Stomach (tissue), 9 donors: ENCODE results near the gene IL12RB2. TPM values are rescaled to one million over a fixed set of nuclear protein-coding genes. Genes with fewer than 3 reads are reported as not detected.
A peak's percentile ranks its signal among the peaks of the same experiment; 100 is the strongest.

Experiments used
- DNase-seq, 2 donors: peaks; one replicate each; pipeline versions ENCODE4 v3.0.0 to v3.0.0-alpha.2; 2013 to 2019
- H3K27ac ChIP-seq, 5 donors: fragments of 200-600 bp in 4 of 5; sonication (generic) in 4 of 5; one replicate each; pipeline ENCODE4 v1.5.1; 2013 to 2019; ENCODE audit warnings: mild to moderate bottlenecking in 1 of 5, moderate library complexity in 1 of 5
- H3K27me3 ChIP-seq, 3 donors: fragments of 200-600 bp; sonication (generic); one replicate each; pipeline ENCODE4 v1.5.1; 2017 to 2019; ENCODE audit warnings: mixed run types in 1 of 3
- H3K36me3 ChIP-seq, 4 donors: fragments of 200-600 bp; sonication (generic); 1 replicate in 3 of 4; 2 replicates in 1 of 4; pipeline ENCODE4 v1.5.1; 2016 to 2019
- H3K4me1 ChIP-seq, 4 donors: fragments of 200-600 bp; sonication (generic); one replicate each; pipeline ENCODE4 v1.5.1; 2016 to 2019
- H3K4me3 ChIP-seq, 4 donors: fragments of 200-600 bp; sonication (generic) in 3 of 4; one replicate each; pipeline ENCODE4 v1.5.1; 2016 to 2019; ENCODE audit warnings: mild to moderate bottlenecking in 1 of 4
- H3K9me3 ChIP-seq, 4 donors: fragments of 200-600 bp; sonication (generic); one replicate each; pipeline ENCODE4 v1.5.1; 2016 to 2019
- EP300 ChIP-seq: sonication (generic); formaldehyde crosslinking; IDR thresholded peaks from one replicate; pipeline ENCODE4 v1.6.1; 2017; ENCODE audit warnings: antibody characterized with exemption
- POLR2A ChIP-seq, 4 donors: fragments of 450-650 bp; IDR thresholded peaks; one replicate each; pipeline ENCODE4 v1.6.1; 2016; ENCODE audit warnings: antibody characterized with exemption in 4 of 4, control low read depth in 2 of 4, mild to moderate bottlenecking in 1 of 4, moderate library complexity in 1 of 4
- POLR2AphosphoS5 ChIP-seq, 3 donors: sonication (generic); formaldehyde crosslinking; IDR thresholded peaks; one replicate each; pipeline ENCODE4 v1.6.1; 2016; ENCODE audit warnings: antibody characterized with exemption in 3 of 3
- WGBS, 5 donors: extraction: QIAGEN DNeasy Blood & Tissue Kit in 3 of 5; methylation state at CpG; one replicate each; pipeline versions ENCODE4 v1.1.5 to v1.1.7; 2013 to 2018; 5-methylcytosine and 5-hydroxymethylcytosine counted together
- intact Hi-C: fragments of 100-400 bp; cut with DNase I; formaldehyde crosslinking; loops from one replicate; pipeline ENCODE4 v1.15.1; 2023; ENCODE audit warnings: low total_unique reads
- polyA plus RNA-seq, 3 donors: library from polyadenylated mRNA; stranded (reverse); fragments of 200-250 nt; gene quantifications; one replicate each; pipeline ENCODE4 v1.2.3, GENCODE V29; 2013
- total RNA-seq, 5 donors: library from RNA; depleted of rRNA; stranded (reverse); fragments of >200 nt; gene quantifications; one replicate each; pipeline versions ENCODE4 v1.1.0 to v1.2.3, GENCODE V29; 2014 to 2016
- TF ChIP-seq, protein P1 (sequence below), 7 experiments: fragments of 450-650 bp in 4 of 7; fragments of 200-600 bp in 3 of 7; sonication (generic) in 3 of 7; IDR thresholded peaks; one replicate each; pipeline ENCODE4 v1.5.1; 2016 to 2019; ENCODE audit warnings: antibody characterized with exemption in 7 of 7, control low read depth in 2 of 7, mild to moderate bottlenecking in 1 of 7
- donor health status: healthy with polysubstance abuse.
- donor health status: Bipolar disorder and iron deficiency.
- donor health status: healthy.

Gene IL12RB2
- total and polyA plus RNA-seq, 8 donors: 0.06 to 1.2 (median 0.29) TPM; not detected in 3

DNA sequence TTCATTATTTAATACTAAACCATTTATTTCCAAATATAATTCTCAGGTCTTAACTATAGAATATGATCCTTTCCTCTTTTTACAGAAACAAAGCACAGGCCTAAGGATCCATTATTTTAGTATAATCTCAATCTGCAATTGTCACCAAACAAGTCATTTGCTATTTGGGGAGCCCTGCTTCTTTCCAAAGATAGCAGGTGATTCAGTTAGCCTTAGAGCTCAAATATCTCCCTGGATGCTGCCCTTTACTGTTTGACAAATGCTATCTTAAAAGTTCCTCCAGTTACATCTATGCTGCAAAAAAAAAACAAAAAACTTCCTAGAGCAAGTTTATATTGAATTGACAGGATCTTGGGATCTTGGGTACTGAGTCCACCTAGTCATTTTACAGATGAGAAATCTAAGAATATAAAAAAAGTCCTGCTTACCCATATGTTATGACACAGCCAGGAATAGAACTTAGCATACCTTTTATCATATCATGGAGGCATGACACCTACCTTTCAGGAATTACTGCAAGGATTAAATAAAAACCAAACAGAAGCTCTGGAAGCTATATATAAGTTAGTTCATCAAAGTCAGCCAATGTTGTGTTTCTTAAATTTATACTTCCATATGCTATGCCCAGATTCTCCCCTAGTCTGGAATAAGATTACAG, 113.3 kb downstream of the IL12RB2 start:
- H3K4me1 ChIP-seq: peaks cover 4 to 71% (median 39%) of the 10 kb centered on the region in 4 donors
- no peak overlapping the region for H3K4me3 ChIP-seq
- H3K9me3 ChIP-seq: no peaks in the 10 kb centered on the region
- TF ChIP-seq POLR2A (IDR thresholded peaks at IDR 0.05) (no peak), EP300 (no peak), POLR2AphosphoS5 (IDR thresholded peaks at IDR 0.05) (no peak)
- TF ChIP-seq, protein P1, sequence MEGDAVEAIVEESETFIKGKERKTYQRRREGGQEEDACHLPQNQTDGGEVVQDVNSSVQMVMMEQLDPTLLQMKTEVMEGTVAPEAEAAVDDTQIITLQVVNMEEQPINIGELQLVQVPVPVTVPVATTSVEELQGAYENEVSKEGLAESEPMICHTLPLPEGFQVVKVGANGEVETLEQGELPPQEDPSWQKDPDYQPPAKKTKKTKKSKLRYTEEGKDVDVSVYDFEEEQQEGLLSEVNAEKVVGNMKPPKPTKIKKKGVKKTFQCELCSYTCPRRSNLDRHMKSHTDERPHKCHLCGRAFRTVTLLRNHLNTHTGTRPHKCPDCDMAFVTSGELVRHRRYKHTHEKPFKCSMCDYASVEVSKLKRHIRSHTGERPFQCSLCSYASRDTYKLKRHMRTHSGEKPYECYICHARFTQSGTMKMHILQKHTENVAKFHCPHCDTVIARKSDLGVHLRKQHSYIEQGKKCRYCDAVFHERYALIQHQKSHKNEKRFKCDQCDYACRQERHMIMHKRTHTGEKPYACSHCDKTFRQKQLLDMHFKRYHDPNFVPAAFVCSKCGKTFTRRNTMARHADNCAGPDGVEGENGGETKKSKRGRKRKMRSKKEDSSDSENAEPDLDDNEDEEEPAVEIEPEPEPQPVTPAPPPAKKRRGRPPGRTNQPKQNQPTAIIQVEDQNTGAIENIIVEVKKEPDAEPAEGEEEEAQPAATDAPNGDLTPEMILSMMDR (IDR thresholded peaks at IDR 0.05): no peak
- no peak overlapping the region for H3K27ac ChIP-seq
- no peak for DNase-seq
- peaks cover 74 to 100% (median 100%) of the 10 kb centered on the region in 4 donors for H3K36me3 ChIP-seq
- no peaks in the 10 kb centered on the region for H3K27me3 ChIP-seq
- intact Hi-C loops: no loop called here

GRCh38 chr1:67427465-67427864, 119.8 kb downstream of the IL12RB2 start:
- WGBS, 5 donors: 0 to 9% (median 2%) methylated on average over 2 of the region's 2 CpGs
- no peaks in the 10 kb centered on the region for H3K27me3 ChIP-seq
- H3K4me1 ChIP-seq: peaks cover 25 to 61% (median 38%) of the 10 kb centered on the region in 4 donors
- no peaks in the 10 kb centered on the region for H3K9me3 ChIP-seq
- peak overlapping the region; percentile 77 to 93 (median 84) for H3K4me3 ChIP-seq
- H3K27ac ChIP-seq: peak overlapping the region in 1 of 5 donors; percentile 1
- H3K36me3 ChIP-seq: peaks cover 35 to 38% (median 37%) of the 10 kb centered on the region in 4 donors
- intact Hi-C loops: no loop called here
- DNase-seq: peak in 1 of 2 donors; percentile 32
- TF ChIP-seq EP300 (no peak), POLR2AphosphoS5 (IDR thresholded peaks at IDR 0.05) (no peak), POLR2A (IDR thresholded peaks at IDR 0.05) (no peak)
- TF ChIP-seq, protein P1 (IDR thresholded peaks at IDR 0.05): no peak

- peak overlapping the region; percentile 77 to 93 (median 84) for H3K4me3 ChIP-seq
- no peaks in the 10 kb centered on the region for H3K9me3 ChIP-seq
- H3K27me3 ChIP-seq: no peaks in the 10 kb centered on the region
- intact Hi-C loops: no loop called here
- 1 to 5% (median 1%) methylated on average over 3 of the region's 3 CpGs for WGBS, 5 donors
- peaks cover 25 to 59% (median 39%) of the 10 kb centered on the region in 4 donors for H3K4me1 ChIP-seq
- H3K27ac ChIP-seq: peak overlapping the region in 1 of 5 donors; percentile 1
- H3K36me3 ChIP-seq: peaks cover 30 to 33% (median 32%) of the 10 kb centered on the region in 4 donors
- no peak for DNase-seq
- no peak for TF ChIP-seq POLR2AphosphoS5 (IDR thresholded peaks at IDR 0.05)
- TF ChIP-seq, protein P1 (IDR thresholded peaks at IDR 0.05): no peak
- no peak for TF ChIP-seq EP300
- TF ChIP-seq POLR2A (IDR thresholded peaks at IDR 0.05): no peak
These were observed 120.3 kb downstream of the IL12RB2 start for GRCh38 chr1:67427947-67428346.

GRCh38 chr1:67429011-67429527, 121.4 kb downstream of the IL12RB2 start:
- intact Hi-C loops: no loop called here
- TF ChIP-seq POLR2AphosphoS5 (IDR thresholded peaks at IDR 0.05) (no peak), POLR2A (IDR thresholded peaks at IDR 0.05) (no peak), EP300 (no peak)
- TF ChIP-seq, protein P1 (IDR thresholded peaks at IDR 0.05): no peak
- H3K36me3 ChIP-seq: peaks cover 19 to 21% (median 21%) of the 10 kb centered on the region in 4 donors
- peak in 1 of 2 donors; percentile 57 for DNase-seq
- H3K9me3 ChIP-seq: no peaks in the 10 kb centered on the region
- H3K27me3 ChIP-seq: no peaks in the 10 kb centered on the region
- peaks cover 25 to 63% (median 44%) of the 10 kb centered on the region in 4 donors for H3K4me1 ChIP-seq
- 0 to 1% (median 0%) methylated on average over 25 of the region's 25 CpGs for WGBS, 5 donors
- H3K27ac ChIP-seq: peak overlapping the region; percentile 79 to 96 (median 93)
- peak overlapping the region; percentile 77 to 93 (median 84) for H3K4me3 ChIP-seq
